ENCODE results near the gene UGGT2.
"Not testable (repeated sequence)": the region's sequence is repeated elsewhere in the genome, so short reads cannot be mapped to it uniquely, and the experiment has no call there.

Gene UGGT2

GRCh38 chr13:96053003-96053703 lies at the start of gene UGGT2:
Gene UGGT2 (minus strand): TSS chr13:96053401. CDS start chr13:96053312, 89 bp downstream.
- peak; percentile 90 for DNase-seq (ENCODE audit: low read depth)

- DNase-seq (ENCODE audit: low read depth), result no peak
These were observed 47.4 kb upstream of the UGGT2 start for GRCh38 chr13:96100457-96101220.

- DNase-seq (ENCODE audit: low read depth), result no peak
These were observed 40.2 kb upstream of the UGGT2 start for GRCh38 chr13:96093296-96094006.

- no peak for DNase-seq (ENCODE audit: low read depth)
These were observed 38.2 kb upstream of the UGGT2 start for GRCh38 chr13:96091164-96092117.

- DNase-seq (ENCODE audit: low read depth), result no peak
These were observed 37.3 kb upstream of the UGGT2 start for GRCh38 chr13:96090240-96091101.

GRCh38 chr13:96089749-96090239 lies 36.6 kb upstream of the UGGT2 start, which contains the start of gene HS6ST3:
Gene HS6ST3 (plus strand): TSS chr13:96090107.
- DNase-seq (ENCODE audit: low read depth), result no peak

- DNase-seq (ENCODE audit: low read depth), result no peak
These were observed 35.9 kb upstream of the UGGT2 start for GRCh38 chr13:96089139-96089538.

GRCh38 chr13:96086736-96087135 lies 33.5 kb upstream of the UGGT2 start:
- no peak for DNase-seq (ENCODE audit: low read depth)

- no peak for DNase-seq (ENCODE audit: low read depth)
These were observed 29.4 kb upstream of the UGGT2 start for GRCh38 chr13:96082640-96083039.

GRCh38 chr13:96081888-96082287 lies 28.7 kb upstream of the UGGT2 start:
- no peak for DNase-seq (ENCODE audit: low read depth)

- no peak for DNase-seq (ENCODE audit: low read depth)
These were observed 27.5 kb upstream of the UGGT2 start for GRCh38 chr13:96080676-96081075.

- DNase-seq (ENCODE audit: low read depth), result peak; percentile 7
These were observed 22.8 kb upstream of the UGGT2 start for GRCh38 chr13:96075953-96076543.

- no peak for DNase-seq (ENCODE audit: low read depth)
These were observed 19.2 kb upstream of the UGGT2 start for GRCh38 chr13:96072392-96072791.

- DNase-seq (ENCODE audit: low read depth), result no peak
These were observed 18.3 kb upstream of the UGGT2 start for GRCh38 chr13:96071504-96071903.

- no peak for DNase-seq (ENCODE audit: low read depth)
These were observed 15.5 kb upstream of the UGGT2 start for GRCh38 chr13:96068729-96069128.

GRCh38 chr13:96065849-96066248 lies 12.6 kb upstream of the UGGT2 start:
- DNase-seq (ENCODE audit: low read depth), result no peak

- DNase-seq (ENCODE audit: low read depth), result peak; percentile 28
These were observed 572 bp downstream of the UGGT2 start for GRCh38 chr13:96052656-96053002.

GRCh38 chr13:96051946-96052345 lies 1.3 kb downstream of the UGGT2 start:
- not testable (repeated sequence) for DNase-seq (ENCODE audit: low read depth)

GRCh38 chr13:96051491-96051890 lies 1.7 kb downstream of the UGGT2 start:
- DNase-seq (ENCODE audit: low read depth), result not testable (repeated sequence)

GRCh38 chr13:96050955-96051354 lies 2.2 kb downstream of the UGGT2 start:
- not testable (repeated sequence) for DNase-seq (ENCODE audit: low read depth)

All from GM04504 (cell line).